Neural cell (in vitro differentiated cells): ENCODE results near the gene NAALADL1. TPM values are rescaled to one million over a fixed set of nuclear protein-coding genes. Genes with fewer than 3 reads are reported as not detected.

Experiments used
- H2AFZ ChIP-seq: fragments of 200-600, 300-800 bp; sonication (generic), shearing (Covaris generic); 2 replicates; pipeline ENCODE4 v1.6.0; 2014; ENCODE audit warnings: low read depth, mild to moderate bottlenecking, antibody characterized with exemption, low read length, moderate library complexity
- H3F3A ChIP-seq: fragments of 200-600 bp; shearing (Covaris generic); 2 replicates; pipeline ENCODE4 v1.6.1; 2016; ENCODE audit warnings: mild to moderate bottlenecking, moderate library complexity, mixed read lengths, antibody characterized with exemption, low read length; ENCODE audit not compliant: insufficient read depth, poor library complexity, severe bottlenecking
- H3K27ac ChIP-seq: fragments of 200-600, 300-800 bp; sonication (generic), shearing (Covaris generic); 2 replicates; pipeline ENCODE4 v1.5.1; 2014; ENCODE audit warnings: mild to moderate bottlenecking, low read length, moderate library complexity
- H3K27me3 ChIP-seq: fragments of 300-800, 200-600 bp; sonication (generic), shearing (Covaris generic); 2 replicates; pipeline ENCODE4 v1.6.0; 2014; ENCODE audit warnings: mild to moderate bottlenecking, low read depth, low read length, moderate library complexity; ENCODE audit not compliant: insufficient read depth
- H3K36me3 ChIP-seq: fragments of 300-800, 200-600 bp; sonication (generic), shearing (Covaris generic); 2 replicates; pipeline ENCODE4 v1.5.1; 2014; ENCODE audit warnings: mild to moderate bottlenecking, antibody characterized with exemption, low read length, moderate library complexity; ENCODE audit not compliant: insufficient read depth
- H3K4me2 ChIP-seq: fragments of 300-800, 200-600 bp; sonication (generic), shearing (Covaris generic); 2 replicates; pipeline ENCODE4 v1.6.0; 2014; ENCODE audit warnings: mild to moderate bottlenecking, low read length
- H3K4me3 ChIP-seq: fragments of 300-800, 200-600 bp; sonication (generic), shearing (Covaris generic); 2 replicates; pipeline ENCODE4 v1.5.1; 2014; ENCODE audit warnings: mild to moderate bottlenecking, low read length, moderate library complexity
- H3K79me2 ChIP-seq: fragments of 200-600 bp; shearing (Covaris generic); replicated peaks from 2 replicates; pipeline ENCODE4 v1.6.0; 2014; ENCODE audit warnings: mild to moderate bottlenecking, low read length, moderate library complexity; ENCODE audit not compliant: insufficient read depth
- H3K9ac ChIP-seq: fragments of 300-800, 200-600 bp; sonication (generic), shearing (Covaris generic); 2 replicates; pipeline ENCODE4 v1.6.1; 2016; ENCODE audit warnings: mild to moderate bottlenecking, low read length, mixed read lengths
- H3K9me2 ChIP-seq: fragments of 200-600 bp; shearing (Covaris generic); 2 replicates; pipeline ENCODE4 v1.6.1; 2016; ENCODE audit warnings: mild to moderate bottlenecking, low read length, mixed read lengths; ENCODE audit not compliant: insufficient read depth
- H3K9me3 ChIP-seq: fragments of 200-600, 300-800 bp; sonication (generic), shearing (Covaris generic); 2 replicates; pipeline ENCODE4 v1.6.1; 2016; ENCODE audit warnings: mild to moderate bottlenecking, mixed run types, low read length, moderate library complexity, mixed read lengths
- H4K20me1 ChIP-seq: fragments of 200-600 bp; shearing (Covaris generic); 2 replicates; pipeline ENCODE4 v1.6.1; 2016; ENCODE audit warnings: mild to moderate bottlenecking, mixed run types; ENCODE audit not compliant: insufficient read depth
- CTCF ChIP-seq: fragments of 450-650 bp; IDR thresholded peaks from 2 replicates; pipeline ENCODE4 v1.5.1; 2014; ENCODE audit warnings: antibody characterized with exemption, mild to moderate bottlenecking, moderate library complexity; ENCODE audit not compliant: poor library complexity, severe bottlenecking
- EP300 ChIP-seq: fragments of 450-650 bp; conservative IDR thresholded peaks from 2 replicates; pipeline ENCODE4 v1.6.1; 2014; ENCODE audit warnings: antibody characterized with exemption, mild to moderate bottlenecking, moderate library complexity; ENCODE audit not compliant: poor library complexity, severe bottlenecking
- EZH2 ChIP-seq: fragments of 200-600, 300-800 bp; shearing (Covaris generic), sonication (generic); IDR thresholded peaks from 2 replicates; pipeline ENCODE4 v1.6.1; 2014; ENCODE audit warnings: antibody characterized with exemption, low read length, borderline replicate concordance, mild to moderate bottlenecking; ENCODE audit not compliant: insufficient read depth, poor library complexity, severe bottlenecking
- MXI1 ChIP-seq: fragments of 450-650 bp; conservative IDR thresholded peaks from 2 replicates; pipeline ENCODE4 v1.6.1; 2014; ENCODE audit warnings: antibody characterized with exemption, mild to moderate bottlenecking; ENCODE audit not compliant: poor library complexity, severe bottlenecking
- POLR2AphosphoS5 ChIP-seq: IDR thresholded peaks from 2 replicates; pipeline ENCODE4 v1.6.1; 2012
- RAD21 ChIP-seq: fragments of 450-650 bp; conservative IDR thresholded peaks from 2 replicates; pipeline ENCODE4 v1.6.1; 2014; ENCODE audit warnings: antibody characterized with exemption, mild to moderate bottlenecking, moderate library complexity
- REST ChIP-seq: IDR thresholded peaks from 2 replicates; pipeline ENCODE4 v1.6.1; 2012; ENCODE audit warnings: borderline replicate concordance
- SMC3 ChIP-seq: fragments of 450-650 bp; conservative IDR thresholded peaks from 2 replicates; pipeline ENCODE4 v1.6.1; 2014; ENCODE audit warnings: antibody characterized with exemption, mild to moderate bottlenecking, moderate library complexity; ENCODE audit not compliant: poor library complexity
- TAF1 ChIP-seq: IDR thresholded peaks from 2 replicates; pipeline ENCODE4 v1.6.1; 2012; ENCODE audit warnings: low read depth
- polyA plus RNA-seq: library from polyadenylated mRNA; depleted of rRNA; stranded (reverse); fragments of >200 nt; gene quantifications from 2 replicates; pipeline ENCODE4 v1.2.3, GENCODE V29; 2014

Gene NAALADL1
- polyA plus RNA-seq, 1 donor from 2014 or later, result not detected

GRCh38 chr11:65057526-65057925, 827 bp downstream of the NAALADL1 start:
- Histone ChIP-seq H3K27me3 (no peaks in the 10 kb centered on the region), H3K79me2 (no peaks in the 10 kb centered on the region), H3K36me3 (no peaks in the 10 kb centered on the region), H3K4me3 (no peak overlapping the region), H3K9ac (no peak overlapping the region), H3F3A (no peaks in the 10 kb centered on the region), H4K20me1 (no peaks in the 10 kb centered on the region), H3K9me3 (no peaks in the 10 kb centered on the region), H3K9me2 (no peaks in the 10 kb centered on the region), H3K4me2 (no peak overlapping the region), H2AFZ (no peak overlapping the region), H3K27ac (no peak overlapping the region)
- TF ChIP-seq TAF1 (no peak), RAD21 (no peak), CTCF (no peak)

GRCh38 chr11:65056999-65057398, 1.4 kb downstream of the NAALADL1 start:
- Histone ChIP-seq H3K27ac (no peak overlapping the region), H3K27me3 (no peaks in the 10 kb centered on the region), H3K9ac (no peak overlapping the region), H3K36me3 (no peaks in the 10 kb centered on the region), H3K9me3 (no peaks in the 10 kb centered on the region), H4K20me1 (no peaks in the 10 kb centered on the region), H3K79me2 (no peaks in the 10 kb centered on the region), H2AFZ (no peak overlapping the region), H3K4me2 (no peak overlapping the region), H3F3A (no peaks in the 10 kb centered on the region), H3K9me2 (no peaks in the 10 kb centered on the region), H3K4me3 (no peak overlapping the region)
- no peak for TF ChIP-seq CTCF
- TF ChIP-seq RAD21, result no peak
- TF ChIP-seq EP300, result no peak

GRCh38 chr11:65055538-65055937, 2.8 kb downstream of the NAALADL1 start:
- H3K9me2 ChIP-seq, result no peaks in the 10 kb centered on the region
- no peaks in the 10 kb centered on the region for H4K20me1 ChIP-seq
- H3K9ac ChIP-seq, result no peak overlapping the region
- no peaks in the 10 kb centered on the region for H3K79me2 ChIP-seq
- H3K27ac ChIP-seq, result no peak overlapping the region
- H3K36me3 ChIP-seq, result no peaks in the 10 kb centered on the region
- H3K4me2 ChIP-seq, result no peak overlapping the region
- no peaks in the 10 kb centered on the region for H3K27me3 ChIP-seq
- H3F3A ChIP-seq, result no peaks in the 10 kb centered on the region
- no peaks in the 10 kb centered on the region for H3K9me3 ChIP-seq
- TF ChIP-seq RAD21 (no peak), TAF1 (no peak), CTCF (no peak), SMC3 (no peak), POLR2AphosphoS5 (no peak), MXI1 (no peak), EZH2 (no peak), EP300 (no peak), REST (no peak)
- H3K4me3 ChIP-seq, result no peak overlapping the region
- no peak overlapping the region for H2AFZ ChIP-seq
